Spleen (tissue), 7 donors: ENCODE measurements around the gene UST.

Experiments
- CTCF ChIP-seq, 11 experiments: fragments of 200-600 bp in 7 of 11; fragments of 450-650 bp in 4 of 11; sonication (generic) in 4 of 11; IDR thresholded peaks in 8 of 11; conservative IDR thresholded peaks in 3 of 11; 1 replicate in 7 of 11; 2 replicates in 4 of 11; pipeline versions ENCODE4 v1.4.0 to v1.8.0; 2016 to 2021; ENCODE audit warnings: antibody characterized with exemption in 11 of 11, inconsistent platforms in 4 of 11, mild to moderate bottlenecking in 1 of 11
- POLR2AphosphoS5 ChIP-seq, 3 donors: sonication (generic); formaldehyde crosslinking; IDR thresholded peaks; one replicate each; pipeline ENCODE4 v1.5.1; 2017; ENCODE audit warnings: antibody characterized with exemption in 3 of 3
- donor health status: DM: no; HTN: no; CAD: no; lungs with moderate emphysema.
- donor health status: DM: no; HTN: no; CAD: no.
- donor health status: DM: no; HTN: no; CAD: no.

GRCh38 chr6:148814082-148814790 lies 67.4 kb downstream of the UST start:
- TF ChIP-seq POLR2AphosphoS5 (IDR thresholded peaks at IDR 0.05) (no peak), CTCF (IDR thresholded peaks at IDR 0.05 in 8 of 11, conservative IDR thresholded peaks at IDR 0.05 in 3 of 11) (no peak)
